PFSK-1 (cell line): ENCODE results near the gene KLHDC1.
A peak's percentile ranks its signal among the peaks of the same experiment; 100 is the strongest.

Source experiments
- FOXP2 ChIP-seq: optimal IDR thresholded peaks from 2 replicates; pipeline ENCODE3; 2011; ENCODE audit warnings: borderline replicate concordance, control low read depth, inconsistent platforms; ENCODE audit not compliant: insufficient read depth; ENCODE audit errors: extremely low read length, extremely low read depth
- POLR2AphosphoS5 ChIP-seq: IDR thresholded peaks from 2 replicates; pipeline ENCODE4 v1.6.1; 2012; ENCODE audit warnings: low read depth, mild to moderate bottlenecking, control low read depth, low read length, moderate library complexity
- SIN3A ChIP-seq: IDR thresholded peaks from 2 replicates; pipeline ENCODE4 v1.6.1; 2012; ENCODE audit warnings: mild to moderate bottlenecking, low read length, moderate library complexity, borderline replicate concordance; ENCODE audit not compliant: insufficient read depth
- TAF1 ChIP-seq: IDR thresholded peaks from 2 replicates; pipeline ENCODE4 v1.6.1; 2012; ENCODE audit warnings: low read length, control low read depth, borderline replicate concordance; ENCODE audit not compliant: insufficient read depth
- TF ChIP-seq, protein P1 (sequence below), 2 experiments: IDR thresholded peaks; 2 replicates each; pipeline versions ENCODE4 v1.6.1 to v1.8.0; 2011 to 2012; ENCODE audit warnings: low read depth in 2 of 2, low read length in 2 of 2, control low read depth in 1 of 2, inconsistent platforms in 1 of 2, mild to moderate bottlenecking in 1 of 2, moderate library complexity in 1 of 2; ENCODE audit not compliant: insufficient read depth in 1 of 2

Gene KLHDC1

DNA sequence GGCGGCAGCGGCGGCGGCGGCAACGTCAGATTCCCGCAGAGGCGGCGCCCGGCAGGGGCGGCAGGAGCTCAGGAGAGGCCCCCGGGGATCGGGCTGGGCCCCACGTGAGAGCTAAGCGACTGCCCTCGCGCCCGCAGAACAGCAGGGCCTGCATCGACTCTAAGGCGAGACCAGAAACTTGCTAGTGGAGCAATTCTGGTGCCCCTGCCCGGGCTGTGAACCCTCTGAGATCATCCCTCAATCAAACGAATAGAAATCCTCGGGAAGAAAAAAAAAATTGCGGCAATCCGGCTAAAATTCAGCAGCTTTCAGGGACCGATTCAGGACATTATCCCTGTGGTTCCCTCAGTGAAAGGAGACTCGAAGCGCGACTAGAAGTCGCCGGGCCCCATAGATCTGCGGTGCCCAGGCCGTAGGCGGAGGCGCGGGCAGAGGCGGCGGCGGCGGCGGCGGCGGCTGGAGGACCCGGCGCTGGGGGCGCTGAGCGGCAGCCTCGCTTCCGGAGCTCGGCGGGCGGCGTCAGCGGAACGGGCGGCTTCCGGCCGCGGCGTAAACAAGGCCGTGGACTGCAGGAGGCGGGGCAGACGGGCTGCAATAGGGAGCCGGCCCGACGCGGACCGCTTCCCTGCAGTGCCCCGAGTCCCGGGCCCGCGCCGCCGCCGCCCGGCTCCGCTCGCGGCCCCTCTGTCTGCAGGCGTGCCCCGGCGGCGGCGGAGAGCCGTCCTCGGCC, 74.8 kb downstream of the KLHDC1 start, which contains the start of gene KLHDC2:
Gene KLHDC2, plus strand, starts transcription at position 583 of the 730 bp plus-strand sequence. CDS start 316 bp downstream, outside the sequence.
- TF ChIP-seq TAF1, result peak; percentile 15; the same call in 1 of the 2 replicates
- peak; percentile 100 for TF ChIP-seq FOXP2
- TF ChIP-seq, protein P1, sequence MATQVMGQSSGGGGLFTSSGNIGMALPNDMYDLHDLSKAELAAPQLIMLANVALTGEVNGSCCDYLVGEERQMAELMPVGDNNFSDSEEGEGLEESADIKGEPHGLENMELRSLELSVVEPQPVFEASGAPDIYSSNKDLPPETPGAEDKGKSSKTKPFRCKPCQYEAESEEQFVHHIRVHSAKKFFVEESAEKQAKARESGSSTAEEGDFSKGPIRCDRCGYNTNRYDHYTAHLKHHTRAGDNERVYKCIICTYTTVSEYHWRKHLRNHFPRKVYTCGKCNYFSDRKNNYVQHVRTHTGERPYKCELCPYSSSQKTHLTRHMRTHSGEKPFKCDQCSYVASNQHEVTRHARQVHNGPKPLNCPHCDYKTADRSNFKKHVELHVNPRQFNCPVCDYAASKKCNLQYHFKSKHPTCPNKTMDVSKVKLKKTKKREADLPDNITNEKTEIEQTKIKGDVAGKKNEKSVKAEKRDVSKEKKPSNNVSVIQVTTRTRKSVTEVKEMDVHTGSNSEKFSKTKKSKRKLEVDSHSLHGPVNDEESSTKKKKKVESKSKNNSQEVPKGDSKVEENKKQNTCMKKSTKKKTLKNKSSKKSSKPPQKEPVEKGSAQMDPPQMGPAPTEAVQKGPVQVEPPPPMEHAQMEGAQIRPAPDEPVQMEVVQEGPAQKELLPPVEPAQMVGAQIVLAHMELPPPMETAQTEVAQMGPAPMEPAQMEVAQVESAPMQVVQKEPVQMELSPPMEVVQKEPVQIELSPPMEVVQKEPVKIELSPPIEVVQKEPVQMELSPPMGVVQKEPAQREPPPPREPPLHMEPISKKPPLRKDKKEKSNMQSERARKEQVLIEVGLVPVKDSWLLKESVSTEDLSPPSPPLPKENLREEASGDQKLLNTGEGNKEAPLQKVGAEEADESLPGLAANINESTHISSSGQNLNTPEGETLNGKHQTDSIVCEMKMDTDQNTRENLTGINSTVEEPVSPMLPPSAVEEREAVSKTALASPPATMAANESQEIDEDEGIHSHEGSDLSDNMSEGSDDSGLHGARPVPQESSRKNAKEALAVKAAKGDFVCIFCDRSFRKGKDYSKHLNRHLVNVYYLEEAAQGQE (IDR thresholded peaks at IDR 0.05; ENCODE audit: insufficient read depth in 1 of 2, low read depth in 2 of 2, low read length in 2 of 2), result no peak
- TF ChIP-seq SIN3A, result no peak
- no peak for TF ChIP-seq POLR2AphosphoS5

DNA sequence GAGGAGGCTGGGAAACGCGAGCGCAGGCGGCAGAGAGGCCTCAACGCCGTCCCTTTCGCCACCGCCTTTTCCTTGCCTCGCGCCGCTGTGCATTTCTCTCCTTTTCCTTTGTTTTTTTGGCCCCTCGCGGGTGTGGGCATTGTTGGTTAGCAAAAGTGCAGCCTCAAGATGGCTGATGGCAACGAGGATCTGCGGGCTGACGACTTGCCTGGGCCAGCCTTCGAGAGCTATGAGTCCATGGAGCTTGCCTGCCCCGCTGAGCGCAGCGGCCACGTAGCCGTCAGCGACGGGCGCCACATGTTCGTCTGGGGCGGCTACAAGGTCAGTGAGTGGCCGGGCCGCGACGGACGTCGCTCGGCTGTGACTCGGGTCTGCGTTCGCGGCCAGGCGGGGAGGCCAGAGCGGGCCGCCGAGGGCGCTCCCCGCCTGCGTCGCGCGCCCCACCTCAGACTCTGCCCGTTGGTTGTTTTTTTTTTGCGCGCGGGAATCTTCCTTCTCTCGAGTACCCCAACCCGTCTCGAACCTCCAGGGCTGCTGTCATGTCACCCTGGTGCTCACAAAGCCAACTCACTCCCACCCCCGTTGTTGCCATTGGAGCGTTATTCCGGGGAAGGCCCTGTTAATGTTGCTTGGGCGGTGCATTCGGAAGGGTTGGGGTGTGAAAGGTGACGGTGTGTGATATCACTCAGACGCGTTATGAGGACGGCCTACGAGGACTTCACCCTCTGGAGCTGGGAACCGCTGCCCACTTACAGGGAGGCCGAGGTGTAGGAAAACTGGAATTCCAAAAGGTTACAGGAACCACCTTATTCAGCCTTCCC, 75.6 kb downstream of the KLHDC1 start:
- TF ChIP-seq TAF1, result no peak
- TF ChIP-seq, protein P1 (IDR thresholded peaks at IDR 0.05; ENCODE audit: insufficient read depth in 1 of 2, low read depth in 2 of 2, low read length in 2 of 2), result no peak
- no peak for TF ChIP-seq SIN3A
- no peak for TF ChIP-seq POLR2AphosphoS5
- no peak for TF ChIP-seq FOXP2

DNA sequence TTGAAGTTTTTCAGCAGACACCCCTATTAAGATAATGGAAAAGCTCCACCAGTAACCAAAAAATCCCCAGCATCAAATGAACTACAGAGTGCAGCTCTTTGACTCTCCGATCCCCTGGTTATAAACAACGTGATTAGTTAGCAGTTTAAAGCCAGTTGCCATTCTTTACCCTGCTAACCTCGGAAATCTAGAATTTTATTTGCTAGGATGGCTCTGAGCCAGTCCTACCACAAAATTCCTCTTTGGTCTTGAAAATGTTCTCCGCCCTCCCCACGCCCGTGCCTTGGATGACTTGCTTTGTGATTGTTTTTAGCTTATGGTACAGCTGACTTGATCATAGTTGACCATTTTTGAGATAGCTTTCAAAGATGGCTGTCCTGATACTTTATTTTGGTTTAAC, 76.3 kb downstream of the KLHDC1 start:
- TF ChIP-seq POLR2AphosphoS5, result no peak
- TF ChIP-seq SIN3A, result no peak
- no peak for TF ChIP-seq FOXP2
- no peak for TF ChIP-seq TAF1
- TF ChIP-seq, protein P1 (IDR thresholded peaks at IDR 0.05; ENCODE audit: insufficient read depth in 1 of 2, low read depth in 2 of 2, low read length in 2 of 2), result no peak

DNA sequence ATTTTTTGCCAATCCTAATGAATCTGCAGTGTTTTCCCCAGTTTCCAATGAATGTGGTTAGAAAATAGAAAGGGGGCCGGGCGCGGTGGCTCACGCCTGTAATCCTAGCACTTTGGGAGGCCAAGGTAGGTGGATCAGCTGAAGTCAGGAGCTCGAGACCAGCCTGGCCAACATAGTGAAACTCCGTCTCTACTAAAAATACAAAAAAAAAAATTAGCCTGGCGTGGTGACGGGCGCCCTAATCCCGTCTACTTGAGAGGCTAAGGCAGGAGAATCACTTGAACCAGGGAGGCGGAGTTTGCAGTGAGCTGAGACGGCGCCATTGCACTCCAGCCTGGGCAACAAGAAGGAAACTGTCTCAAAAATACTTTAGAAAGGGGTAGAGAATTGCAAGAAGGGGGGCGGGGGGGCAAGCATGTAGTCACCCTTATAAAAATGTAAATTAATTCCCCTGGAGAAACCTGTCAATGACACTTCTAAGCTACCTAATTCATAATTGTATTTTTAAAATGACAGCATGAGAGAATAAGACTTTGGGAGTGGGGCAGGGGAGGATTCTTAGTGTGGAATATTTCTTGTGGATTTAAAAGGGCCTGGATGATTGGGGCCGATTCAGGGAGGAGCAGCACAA, 76.8 kb downstream of the KLHDC1 start:
- TF ChIP-seq SIN3A, result no peak
- TF ChIP-seq, protein P1 (IDR thresholded peaks at IDR 0.05; ENCODE audit: insufficient read depth in 1 of 2, low read depth in 2 of 2, low read length in 2 of 2), result no peak
- TF ChIP-seq POLR2AphosphoS5, result no peak
- TF ChIP-seq FOXP2, result no peak
- TF ChIP-seq TAF1, result no peak
